Right lobe of liver (tissue), 4 donors: ENCODE results near the gene ABCA6.

Experiments used
- CTCF ChIP-seq, 4 donors: fragments of 200-600 bp in 3 of 4; fragments of 450-650 bp in 1 of 4; IDR thresholded peaks; one replicate each; pipeline versions ENCODE4 v1.5.1 to v1.8.0; 2016 to 2022; ENCODE audit warnings: antibody characterized with exemption in 4 of 4, mild to moderate bottlenecking in 2 of 4
- POLR2A ChIP-seq: fragments of 450-650 bp; IDR thresholded peaks from one replicate; pipeline ENCODE4 v1.6.1; 2017; ENCODE audit warnings: antibody characterized with exemption, mild to moderate bottlenecking
- donor health status: DM: no; HTN: no; CAD: no.
- donor health status: DM: no; HTN: no; CAD: no.
- donor health status: DM: no; HTN: yes; CAD: no.

GRCh38 chr17:69055334-69055733 lies 86.4 kb downstream of the ABCA6 start:
- TF ChIP-seq CTCF (IDR thresholded peaks at IDR 0.05) = no peak
- no peak for TF ChIP-seq POLR2A
